OCI-LY7 (cell line): ENCODE measurements around the gene MRPL36.

Experiments used
- CTCF ChIP-seq: fragments of 200-600 bp; sonication (generic); conservative IDR thresholded peaks from 2 replicates; pipeline ENCODE4 v1.5.1; 2014; ENCODE audit warnings: mild to moderate bottlenecking, antibody characterized with exemption, low read length, moderate library complexity, mixed read lengths
- EZH2phosphoT487 ChIP-seq: fragments of 200-600 bp; sonication (generic); IDR thresholded peaks from 2 replicates; pipeline ENCODE4 v1.6.1; 2018; ENCODE audit warnings: low read depth, borderline replicate concordance, mild to moderate bottlenecking, mixed run types, antibody characterized with exemption, low read length, moderate library complexity, mixed read lengths

GRCh38 chr5:1800472-1801221, 1.0 kb upstream of the MRPL36 start:
- TF ChIP-seq CTCF (no peak), EZH2phosphoT487 (no peak)
